Activated naive CD4-positive, alpha-beta T cell treated with anti-CD3 and anti-CD28 coated beads for 36 hours (primary cell): ENCODE data around the gene TSPAN32. TPM values are rescaled to one million over a fixed set of nuclear protein-coding genes. Genes with fewer than 3 reads are reported as not detected.

Source experiments
- CTCF ChIA-PET: fragments of 350-600 bp; sonication (Branson Sonifier 250); formaldehyde crosslinking; loops from one replicate; lab custom pipeline; 2021; ENCODE audit warnings: antibody characterized with exemption; lab: Charles Lee
- DNase-seq: peaks from one replicate; pipeline ENCODE4 v3.0.0-alpha.2; 2020
- H3K27ac Mint-ChIP-seq: one replicate; pipeline ENCODE4 v1.8.0; 2021; ENCODE audit warnings: mild to moderate bottlenecking, mixed read lengths
- H3K27me3 Mint-ChIP-seq: one replicate; pipeline ENCODE4 v1.8.0; 2021; ENCODE audit warnings: low read depth, mixed read lengths
- H3K36me3 Mint-ChIP-seq: one replicate; pipeline ENCODE4 v1.8.0; 2021; ENCODE audit warnings: low read depth, mixed read lengths
- H3K4me1 Mint-ChIP-seq: one replicate; pipeline ENCODE4 v1.8.0; 2021; ENCODE audit warnings: low read depth, mixed read lengths
- H3K4me3 Mint-ChIP-seq: one replicate; pipeline ENCODE4 v1.8.0; 2021; ENCODE audit warnings: mild to moderate bottlenecking, moderate library complexity, mixed read lengths
- H3K9me3 Mint-ChIP-seq: one replicate; pipeline ENCODE4 v1.8.0; 2021; ENCODE audit warnings: mixed read lengths
- intact Hi-C: fragments of 100-400 bp; cut with micrococcal nuclease; formaldehyde crosslinking; loops from one replicate; pipeline ENCODE4 v1.15.1; 2023
- total RNA-seq, 2 experiments: library from RNA; stranded (reverse); gene quantifications; one replicate each; pipeline ENCODE4 v1.2.3, GENCODE V29; 2021

Gene TSPAN32, protein sequence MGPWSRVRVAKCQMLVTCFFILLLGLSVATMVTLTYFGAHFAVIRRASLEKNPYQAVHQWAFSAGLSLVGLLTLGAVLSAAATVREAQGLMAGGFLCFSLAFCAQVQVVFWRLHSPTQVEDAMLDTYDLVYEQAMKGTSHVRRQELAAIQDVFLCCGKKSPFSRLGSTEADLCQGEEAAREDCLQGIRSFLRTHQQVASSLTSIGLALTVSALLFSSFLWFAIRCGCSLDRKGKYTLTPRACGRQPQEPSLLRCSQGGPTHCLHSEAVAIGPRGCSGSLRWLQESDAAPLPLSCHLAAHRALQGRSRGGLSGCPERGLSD
- total RNA-seq = 1 to 10 TPM; 5.0 to 5.3 TPM

DNA sequence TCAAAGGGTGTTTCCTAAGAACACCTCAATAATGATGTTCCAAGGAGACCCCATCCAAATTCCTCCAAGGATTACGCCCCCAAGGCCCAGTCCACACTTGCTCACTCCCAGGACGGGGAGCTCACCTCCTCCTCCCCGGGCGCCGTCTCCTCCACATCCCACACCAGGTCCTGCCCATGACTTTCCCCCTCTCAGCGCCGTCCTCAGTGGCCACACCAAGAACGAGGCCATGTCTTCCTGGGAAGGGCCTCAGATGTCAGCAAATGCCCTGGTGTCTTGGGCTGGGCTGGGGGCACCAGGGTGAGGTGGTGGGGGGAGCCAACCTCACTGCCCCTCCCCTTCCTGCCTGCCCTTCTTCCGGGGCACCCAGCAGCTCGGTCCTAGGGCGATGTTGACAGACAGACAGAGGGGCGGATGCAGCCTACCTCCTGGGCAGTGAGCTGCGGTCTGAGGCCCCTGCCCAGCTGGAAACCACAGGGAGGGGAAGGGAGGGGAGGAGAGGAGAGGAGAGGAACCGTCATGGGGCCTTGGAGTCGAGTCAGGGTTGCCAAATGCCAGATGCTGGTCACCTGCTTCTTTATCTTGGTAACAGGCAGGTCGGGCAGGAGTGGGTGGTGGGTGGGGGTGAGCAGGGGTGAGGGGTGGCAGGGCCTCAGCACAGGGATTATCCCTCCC is at the start of gene TSPAN32, which contains the start of gene C11orf21:
TSPAN32 (plus strand) TSS at position 383 of the 675 bp plus-strand sequence; CDS start at position 520, 137 bp downstream.
C11orf21 (minus strand) TSS at position 288 of the 675 bp plus-strand sequence; CDS start at position 178, 110 bp downstream.
- Mint-ChIP-seq H3K27me3 (no peaks in the 10 kb centered on the region), H3K36me3 (no peaks in the 10 kb centered on the region), H3K9me3 (no peaks in the 10 kb centered on the region), H3K4me1 (peaks cover 51% of the 10 kb centered on the region), H3K4me3 (peak within 1 kb of the TSS; percentile 92), H3K27ac (peak within 1 kb of the TSS; percentile 89)
- peak; percentile 82 for DNase-seq
- intact Hi-C loops = loop anchor here (1.0 to 5.0 kb wide), 4 partner anchors 33 to 601 kb away; partner anchors contain the start of genes CDKN1C and TSSC4
- CTCF ChIA-PET = interaction anchor here (0.6 to 8.0 kb wide), 10 partner anchors 14 to 590 kb away, joined by 3 to 197 read pairs (median 5); partner anchors contain the start of gene TSSC4

DNA sequence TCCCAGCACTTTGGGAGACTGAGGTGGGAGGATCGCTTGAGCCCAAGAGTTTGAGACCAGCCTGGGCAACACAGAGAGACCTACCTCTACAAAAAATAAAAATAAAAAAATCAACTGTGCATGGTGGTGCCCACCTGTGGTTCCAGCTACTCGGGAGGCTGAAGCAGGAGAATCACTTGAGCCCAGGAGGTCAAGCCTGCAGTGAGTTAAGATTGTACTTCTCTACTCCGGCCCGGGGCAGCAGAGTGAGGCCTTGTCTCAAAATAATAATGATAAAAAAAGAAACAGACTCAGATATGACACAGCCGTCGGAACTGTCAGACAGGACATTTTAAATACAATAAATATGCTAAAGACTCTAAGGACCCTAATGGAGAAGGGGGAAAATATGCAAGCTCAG is 49.8 kb upstream of the TSPAN32 start:
- Mint-ChIP-seq H3K36me3 (no peaks in the 10 kb centered on the region), H3K9me3 (peaks cover 2% of the 10 kb centered on the region), H3K27ac (no peak overlapping the region), H3K4me3 (no peak overlapping the region), H3K27me3 (no peaks in the 10 kb centered on the region), H3K4me1 (no peaks in the 10 kb centered on the region)
- intact Hi-C loops = no loop called here
- no peak for DNase-seq
- CTCF ChIA-PET = no interaction called here

DNA sequence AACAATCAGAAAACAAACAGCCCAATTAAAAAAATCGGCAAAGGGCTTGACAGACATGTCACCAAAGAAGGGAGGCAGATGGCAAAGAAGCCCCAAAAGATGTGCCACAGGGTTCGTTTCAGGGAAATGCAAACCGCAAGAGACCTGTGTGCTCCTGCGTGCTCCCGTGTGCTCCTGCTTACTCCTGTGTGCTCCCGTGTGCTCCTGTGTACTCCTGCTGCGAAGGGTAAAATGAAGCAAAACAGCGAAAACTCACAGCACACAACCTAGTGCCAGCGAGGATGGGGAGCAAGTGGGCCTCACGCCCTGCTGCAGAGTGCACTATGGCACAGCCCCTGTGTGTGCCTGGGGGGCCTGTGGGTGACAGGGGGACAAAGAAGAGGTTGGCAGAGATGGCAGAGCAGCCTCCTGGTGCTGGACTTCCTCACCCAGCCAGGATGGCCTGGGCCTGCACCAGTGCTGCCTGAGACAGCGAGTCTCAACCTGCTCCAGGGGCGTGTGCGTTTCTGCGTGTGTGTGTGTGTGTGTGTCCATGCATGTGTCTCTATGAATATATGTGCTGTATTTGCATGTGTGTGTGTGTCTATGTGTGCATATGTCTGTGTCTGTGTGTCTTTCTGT is 45.4 kb upstream of the TSPAN32 start:
- H3K27ac Mint-ChIP-seq = no peak overlapping the region
- H3K36me3 Mint-ChIP-seq = no peaks in the 10 kb centered on the region
- DNase-seq = no peak
- H3K27me3 Mint-ChIP-seq = no peaks in the 10 kb centered on the region
- intact Hi-C loops = no loop called here
- CTCF ChIA-PET = no interaction called here
- H3K9me3 Mint-ChIP-seq = peaks cover 2% of the 10 kb centered on the region
- no peaks in the 10 kb centered on the region for H3K4me1 Mint-ChIP-seq
- H3K4me3 Mint-ChIP-seq = no peak overlapping the region

DNA sequence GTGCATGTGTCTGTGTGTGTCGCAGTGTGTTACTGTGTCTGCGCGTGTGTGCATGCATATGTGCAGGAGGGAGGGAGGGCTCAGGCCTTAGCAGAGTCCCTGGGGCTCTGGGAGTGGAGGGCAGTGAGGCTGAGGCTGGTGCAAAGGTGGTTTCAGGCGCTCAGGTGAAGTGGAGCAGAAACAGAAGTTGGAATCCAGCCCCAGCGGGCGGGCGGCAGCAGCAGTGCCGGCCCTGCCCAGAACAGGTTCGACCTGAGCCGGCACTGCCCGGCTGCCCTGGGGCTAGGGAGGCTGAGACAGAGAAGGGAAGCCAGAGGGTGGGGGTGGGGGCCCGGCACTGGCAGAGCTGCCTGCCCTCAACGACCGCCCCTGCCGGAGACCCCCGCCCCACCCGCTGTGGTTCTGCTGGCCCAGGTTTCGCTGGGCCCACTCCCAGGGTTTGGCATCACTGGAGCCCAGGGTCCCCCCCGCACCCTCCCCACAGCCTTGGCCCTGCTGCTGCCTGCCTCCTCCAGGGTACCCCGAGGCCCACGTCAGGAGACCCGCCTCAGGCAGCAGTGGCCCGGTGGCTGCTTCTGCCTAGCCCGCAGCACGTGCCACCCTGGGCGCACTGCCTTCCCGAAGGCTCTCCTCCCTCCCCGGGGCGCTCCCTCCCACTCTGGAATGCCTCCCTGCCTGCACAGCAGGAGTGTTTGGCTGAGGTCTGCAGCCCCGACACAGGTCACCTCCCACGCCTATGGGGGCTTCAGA is 44.7 kb upstream of the TSPAN32 start:
- Mint-ChIP-seq H3K9me3 (peaks cover 2% of the 10 kb centered on the region), H3K4me1 (no peaks in the 10 kb centered on the region), H3K4me3 (no peak overlapping the region), H3K27me3 (no peaks in the 10 kb centered on the region), H3K27ac (no peak overlapping the region), H3K36me3 (no peaks in the 10 kb centered on the region)
- DNase-seq = no peak
- intact Hi-C loops = no loop called here
- CTCF ChIA-PET = no interaction called here

DNA sequence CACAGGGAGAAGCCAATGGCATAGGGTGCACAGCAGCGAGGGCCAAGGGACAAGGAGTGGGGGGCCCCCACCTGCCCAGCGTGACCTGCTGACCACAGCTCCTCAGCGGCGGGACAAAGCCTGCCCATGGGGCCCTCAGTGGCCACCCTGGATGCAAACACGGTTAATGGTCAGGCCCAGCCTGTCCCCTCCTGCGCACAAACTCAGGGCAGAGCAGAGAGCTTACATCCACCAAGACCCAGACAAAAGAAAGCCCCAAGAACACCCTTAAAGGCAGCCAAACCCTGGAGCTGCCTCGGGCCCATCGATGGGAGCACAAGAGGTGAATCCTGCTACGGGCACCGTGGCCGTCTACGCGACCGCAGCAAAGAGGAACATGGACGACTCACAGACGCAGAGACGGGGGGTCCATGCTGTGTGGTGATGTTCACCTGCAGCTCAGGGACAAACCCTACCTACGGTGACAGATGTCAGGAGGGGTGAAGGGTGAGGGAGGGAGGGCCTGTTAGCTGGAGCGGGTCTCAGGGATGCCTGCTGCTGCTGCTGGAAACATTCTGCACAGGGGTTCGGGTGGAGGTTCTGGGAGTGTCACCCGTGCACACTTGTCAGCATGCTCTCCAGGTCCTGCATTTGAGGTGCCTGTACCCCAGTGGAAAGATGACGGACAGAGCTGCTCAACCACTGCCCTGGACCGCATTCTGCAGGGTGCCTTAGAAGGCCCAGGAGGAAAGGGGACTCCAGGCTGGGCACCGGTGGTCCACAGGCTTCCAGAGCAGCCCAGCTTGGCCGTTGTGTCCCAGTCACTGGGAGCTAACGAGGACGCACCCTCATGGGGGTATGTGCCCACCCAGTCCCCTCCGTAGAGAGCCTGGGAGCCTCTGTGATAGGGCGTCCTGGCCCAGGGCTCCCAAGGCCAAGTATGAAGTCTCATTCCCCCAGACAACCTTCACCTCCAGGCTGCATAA is 43.0 kb upstream of the TSPAN32 start:
- Mint-ChIP-seq H3K27ac (no peak overlapping the region), H3K27me3 (no peaks in the 10 kb centered on the region), H3K9me3 (peaks cover 2% of the 10 kb centered on the region), H3K36me3 (no peaks in the 10 kb centered on the region), H3K4me1 (no peaks in the 10 kb centered on the region), H3K4me3 (no peak overlapping the region)
- CTCF ChIA-PET = interaction anchor here (1.0 kb wide), 1 partner anchor 32 kb away, joined by 3 read pairs; no protein-coding TSS in a partner anchor
- DNase-seq = no peak
- intact Hi-C loops = no loop called here

DNA sequence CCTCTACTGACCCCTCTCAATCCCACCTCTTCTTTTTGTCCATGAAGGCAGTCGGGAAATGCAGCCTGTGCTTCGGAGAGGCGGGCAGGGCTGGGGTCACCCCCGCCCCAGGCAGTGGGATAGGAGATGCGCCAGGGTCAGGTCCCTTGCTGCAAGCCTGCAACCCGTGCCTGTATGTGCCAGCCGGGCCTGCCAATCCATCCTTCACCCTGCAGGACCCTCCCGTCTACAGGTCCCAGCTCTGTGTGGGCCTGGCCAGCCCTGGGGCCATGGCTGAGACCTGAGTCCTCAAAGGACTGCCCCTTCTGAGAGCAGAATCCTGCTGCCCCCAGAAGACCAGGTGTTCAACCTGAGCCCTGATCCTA is 42.4 kb upstream of the TSPAN32 start:
- intact Hi-C loops = no loop called here
- Mint-ChIP-seq H3K36me3 (no peaks in the 10 kb centered on the region), H3K4me1 (no peaks in the 10 kb centered on the region), H3K27ac (no peak overlapping the region), H3K27me3 (no peaks in the 10 kb centered on the region), H3K9me3 (peaks cover 2% of the 10 kb centered on the region), H3K4me3 (no peak overlapping the region)
- CTCF ChIA-PET = interaction anchor here (1.0 kb wide), 1 partner anchor 32 kb away, joined by 3 read pairs; no protein-coding TSS in a partner anchor
- DNase-seq = no peak

DNA sequence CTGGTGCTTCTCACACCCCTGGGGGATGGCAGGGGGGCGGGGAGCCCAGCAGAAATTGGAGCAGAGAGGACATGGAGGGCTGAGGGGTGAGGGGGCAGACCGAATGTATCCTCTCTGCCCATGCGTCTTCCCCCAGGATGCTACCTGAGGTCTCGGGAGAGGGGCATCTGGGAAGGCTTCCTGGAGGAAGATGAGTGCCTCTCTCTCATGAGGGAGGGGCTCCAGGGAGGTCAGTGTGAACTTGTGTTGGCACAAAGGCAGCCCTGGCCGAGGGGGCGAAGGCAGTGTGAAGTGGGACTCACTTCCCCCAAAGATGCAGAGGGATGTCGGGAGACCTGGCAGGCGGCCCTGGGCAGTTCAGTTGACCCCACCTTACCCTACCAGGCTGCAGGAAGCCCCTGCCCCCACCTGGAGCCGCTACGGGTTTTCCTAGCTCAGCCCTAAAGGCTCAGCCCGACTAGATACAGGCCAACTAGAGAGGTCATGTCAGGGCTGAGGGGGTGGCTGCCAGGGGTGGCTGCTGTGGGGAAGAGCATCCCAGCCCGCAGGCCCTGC is 41.8 kb upstream of the TSPAN32 start:
- no peak for DNase-seq
- Mint-ChIP-seq H3K27ac (no peak overlapping the region), H3K4me1 (no peaks in the 10 kb centered on the region), H3K36me3 (no peaks in the 10 kb centered on the region), H3K4me3 (no peak overlapping the region), H3K27me3 (no peaks in the 10 kb centered on the region), H3K9me3 (no peaks in the 10 kb centered on the region)
- CTCF ChIA-PET = no interaction called here
- intact Hi-C loops = no loop called here

DNA sequence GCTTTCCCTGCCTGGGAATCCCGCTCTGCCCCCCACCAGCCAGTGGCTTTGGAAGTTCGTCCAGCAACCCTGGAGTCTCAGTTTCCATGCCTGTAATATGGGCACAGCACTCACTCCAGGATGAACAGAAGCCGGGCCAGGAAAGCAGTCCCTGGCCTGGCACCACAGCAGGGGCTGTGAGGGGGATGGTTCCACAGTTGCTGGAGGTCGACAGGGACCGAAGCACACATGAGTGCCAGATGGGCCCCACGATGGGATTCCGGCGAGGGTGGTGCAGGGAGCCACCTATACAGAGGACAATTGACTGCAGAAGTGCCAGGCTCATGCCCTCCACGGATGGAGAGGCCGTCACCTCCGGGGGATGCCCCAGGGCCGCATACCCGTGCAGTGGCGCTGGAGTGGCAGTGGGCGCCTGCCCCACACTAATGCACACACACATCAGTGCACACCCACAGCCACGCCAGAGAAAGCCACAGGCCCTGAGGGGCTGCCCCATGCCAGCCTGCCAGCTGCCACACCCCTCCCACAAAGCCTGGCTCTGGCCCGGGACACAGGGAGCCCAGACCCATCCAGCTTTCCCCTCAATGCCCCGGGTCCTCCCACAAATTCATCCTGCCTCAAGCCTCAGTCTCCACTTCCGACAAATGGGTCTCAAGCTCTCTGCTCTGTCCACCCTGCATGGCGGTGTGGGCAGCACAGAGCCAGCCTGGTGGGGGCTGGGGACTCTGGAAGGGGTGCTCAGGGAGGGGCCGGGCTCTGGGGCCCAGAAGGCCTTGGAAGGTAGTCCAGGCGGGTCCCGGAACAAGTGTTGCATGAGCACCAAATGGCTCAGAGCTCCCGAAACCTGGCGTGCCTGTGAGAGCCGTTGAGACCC is 41.1 kb upstream of the TSPAN32 start:
- Mint-ChIP-seq H3K36me3 (no peaks in the 10 kb centered on the region), H3K27me3 (no peaks in the 10 kb centered on the region), H3K4me1 (peaks cover 6% of the 10 kb centered on the region), H3K27ac (no peak overlapping the region), H3K9me3 (no peaks in the 10 kb centered on the region), H3K4me3 (no peak overlapping the region)
- intact Hi-C loops = no loop called here
- no peak for DNase-seq
- CTCF ChIA-PET = no interaction called here

DNA sequence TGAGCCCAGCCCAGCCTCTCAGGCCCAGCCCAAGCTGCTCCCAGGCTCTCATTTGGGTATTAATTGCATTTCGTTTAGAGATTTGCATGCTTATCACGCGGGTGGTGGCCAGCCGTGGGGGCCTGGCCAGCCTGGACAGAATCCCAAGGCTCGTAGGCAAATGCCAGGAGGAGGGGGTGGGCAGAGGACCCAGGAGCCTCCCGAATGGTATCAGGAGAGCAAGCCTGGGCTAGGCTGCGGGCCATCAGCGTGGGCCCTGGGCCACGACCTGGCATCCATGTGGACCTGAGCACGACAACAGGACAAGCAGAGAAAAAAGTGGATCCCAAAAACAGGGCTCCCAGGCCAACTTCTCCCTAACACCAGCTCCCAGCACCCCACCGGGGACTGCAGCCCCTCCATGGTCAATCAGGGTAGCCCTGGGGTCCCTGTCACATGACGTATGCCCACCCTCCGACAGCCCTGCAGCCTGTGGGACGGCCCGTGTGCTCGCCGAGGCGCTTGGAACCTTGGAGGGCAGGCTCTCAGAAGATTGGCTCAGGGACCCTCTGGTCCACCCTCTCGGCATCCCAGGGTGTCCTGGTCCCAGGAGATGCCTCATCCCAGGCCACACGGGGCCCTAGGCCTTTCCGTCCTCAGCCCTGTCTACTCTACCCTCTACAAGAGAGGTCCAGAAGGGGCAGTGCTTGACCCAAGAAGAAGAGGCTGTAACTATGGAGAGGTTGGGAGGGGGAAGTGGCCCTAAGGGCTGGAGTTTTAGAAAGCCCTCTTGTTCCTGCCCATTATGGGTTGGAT is 40.2 kb upstream of the TSPAN32 start:
- H3K27ac Mint-ChIP-seq = no peak overlapping the region
- no peaks in the 10 kb centered on the region for H3K36me3 Mint-ChIP-seq
- no peaks in the 10 kb centered on the region for H3K9me3 Mint-ChIP-seq
- peaks cover 15% of the 10 kb centered on the region for H3K4me1 Mint-ChIP-seq
- no peak for DNase-seq
- no peak overlapping the region for H3K4me3 Mint-ChIP-seq
- intact Hi-C loops = no loop called here
- no peaks in the 10 kb centered on the region for H3K27me3 Mint-ChIP-seq
- CTCF ChIA-PET = no interaction called here
